H1 (cell line): ENCODE data around the gene ADNP2. TPM values are rescaled to one million over a fixed set of nuclear protein-coding genes. Genes with fewer than 3 reads are reported as not detected.

Source experiments
- CBX5 ChIP-seq: fragments of 300-800, 300-1000 bp; sonication (generic); IDR thresholded peaks from 2 replicates; pipeline ENCODE4 v1.7.1; 2016; ENCODE audit warnings: antibody characterized with exemption, low read length, low read depth
- CREB1 ChIP-seq: IDR thresholded peaks from 2 replicates; pipeline ENCODE4 v1.6.1; 2012; ENCODE audit warnings: inconsistent platforms
- EZH2 ChIP-seq: fragments of 200-600 bp; sonication (generic); IDR thresholded peaks from 2 replicates; pipeline ENCODE4 v1.7.1; 2012; ENCODE audit warnings: low read depth, mild to moderate bottlenecking, moderate library complexity, low read length, inconsistent platforms; ENCODE audit not compliant: severe bottlenecking
- FOSL1 ChIP-seq: IDR thresholded peaks from 2 replicates; pipeline ENCODE4 v1.6.1; 2011; ENCODE audit warnings: mild to moderate bottlenecking, low read depth, low read length, moderate library complexity; ENCODE audit not compliant: insufficient read depth
- MAFK ChIP-seq: IDR thresholded peaks from 2 replicates; pipeline ENCODE4 v1.6.1; 2012; ENCODE audit warnings: low read depth, mild to moderate bottlenecking, improper control_type of control experiment, low read length
- polyA plus RNA-seq, 7 experiments: library from polyadenylated mRNA; depleted of rRNA in 3 of 7; stranded (reverse) in 5 of 7; unstranded in 2 of 7; fragments of >200 nt in 5 of 7; fragments of 200-250 nt in 2 of 7; gene quantifications; 1 replicate in 5 of 7; 2 replicates in 1 of 7; 4 replicates in 1 of 7; pipeline versions ENCODE4 v1.2.1 to v1.2.3, GENCODE V29; 2011 to 2013; ENCODE audit warnings: missing spikeins in 2 of 7, mixed read lengths in 2 of 7
- total RNA-seq: library from RNA; stranded (reverse); fragmentation: NEBNext Ultra II Directional; extraction: Animal tissue kit (Norgen Biotek cat#: 25700); gene quantifications from 2 replicates; pipeline ENCODE4 v1.2.1, GENCODE V29; 2021
- TF ChIP-seq, protein P1 (sequence below): fragments of 300-600 bp; sonication (generic); IDR thresholded peaks from 2 replicates; pipeline ENCODE4 v1.7.1; 2012; ENCODE audit warnings: low read length, moderate library complexity, mild to moderate bottlenecking, inconsistent platforms; ENCODE audit not compliant: insufficient replicate concordance

Gene ADNP2
- total and polyA plus RNA-seq, 2 of the 8 experiments (the other 6 are each of a cell fraction or from before 2014, with no cell fraction given): 25.1 to 61.6 TPM

GRCh38 chr18:80088036-80088435 lies 21.0 kb upstream of the ADNP2 start (continued):
- TF ChIP-seq, protein P1, sequence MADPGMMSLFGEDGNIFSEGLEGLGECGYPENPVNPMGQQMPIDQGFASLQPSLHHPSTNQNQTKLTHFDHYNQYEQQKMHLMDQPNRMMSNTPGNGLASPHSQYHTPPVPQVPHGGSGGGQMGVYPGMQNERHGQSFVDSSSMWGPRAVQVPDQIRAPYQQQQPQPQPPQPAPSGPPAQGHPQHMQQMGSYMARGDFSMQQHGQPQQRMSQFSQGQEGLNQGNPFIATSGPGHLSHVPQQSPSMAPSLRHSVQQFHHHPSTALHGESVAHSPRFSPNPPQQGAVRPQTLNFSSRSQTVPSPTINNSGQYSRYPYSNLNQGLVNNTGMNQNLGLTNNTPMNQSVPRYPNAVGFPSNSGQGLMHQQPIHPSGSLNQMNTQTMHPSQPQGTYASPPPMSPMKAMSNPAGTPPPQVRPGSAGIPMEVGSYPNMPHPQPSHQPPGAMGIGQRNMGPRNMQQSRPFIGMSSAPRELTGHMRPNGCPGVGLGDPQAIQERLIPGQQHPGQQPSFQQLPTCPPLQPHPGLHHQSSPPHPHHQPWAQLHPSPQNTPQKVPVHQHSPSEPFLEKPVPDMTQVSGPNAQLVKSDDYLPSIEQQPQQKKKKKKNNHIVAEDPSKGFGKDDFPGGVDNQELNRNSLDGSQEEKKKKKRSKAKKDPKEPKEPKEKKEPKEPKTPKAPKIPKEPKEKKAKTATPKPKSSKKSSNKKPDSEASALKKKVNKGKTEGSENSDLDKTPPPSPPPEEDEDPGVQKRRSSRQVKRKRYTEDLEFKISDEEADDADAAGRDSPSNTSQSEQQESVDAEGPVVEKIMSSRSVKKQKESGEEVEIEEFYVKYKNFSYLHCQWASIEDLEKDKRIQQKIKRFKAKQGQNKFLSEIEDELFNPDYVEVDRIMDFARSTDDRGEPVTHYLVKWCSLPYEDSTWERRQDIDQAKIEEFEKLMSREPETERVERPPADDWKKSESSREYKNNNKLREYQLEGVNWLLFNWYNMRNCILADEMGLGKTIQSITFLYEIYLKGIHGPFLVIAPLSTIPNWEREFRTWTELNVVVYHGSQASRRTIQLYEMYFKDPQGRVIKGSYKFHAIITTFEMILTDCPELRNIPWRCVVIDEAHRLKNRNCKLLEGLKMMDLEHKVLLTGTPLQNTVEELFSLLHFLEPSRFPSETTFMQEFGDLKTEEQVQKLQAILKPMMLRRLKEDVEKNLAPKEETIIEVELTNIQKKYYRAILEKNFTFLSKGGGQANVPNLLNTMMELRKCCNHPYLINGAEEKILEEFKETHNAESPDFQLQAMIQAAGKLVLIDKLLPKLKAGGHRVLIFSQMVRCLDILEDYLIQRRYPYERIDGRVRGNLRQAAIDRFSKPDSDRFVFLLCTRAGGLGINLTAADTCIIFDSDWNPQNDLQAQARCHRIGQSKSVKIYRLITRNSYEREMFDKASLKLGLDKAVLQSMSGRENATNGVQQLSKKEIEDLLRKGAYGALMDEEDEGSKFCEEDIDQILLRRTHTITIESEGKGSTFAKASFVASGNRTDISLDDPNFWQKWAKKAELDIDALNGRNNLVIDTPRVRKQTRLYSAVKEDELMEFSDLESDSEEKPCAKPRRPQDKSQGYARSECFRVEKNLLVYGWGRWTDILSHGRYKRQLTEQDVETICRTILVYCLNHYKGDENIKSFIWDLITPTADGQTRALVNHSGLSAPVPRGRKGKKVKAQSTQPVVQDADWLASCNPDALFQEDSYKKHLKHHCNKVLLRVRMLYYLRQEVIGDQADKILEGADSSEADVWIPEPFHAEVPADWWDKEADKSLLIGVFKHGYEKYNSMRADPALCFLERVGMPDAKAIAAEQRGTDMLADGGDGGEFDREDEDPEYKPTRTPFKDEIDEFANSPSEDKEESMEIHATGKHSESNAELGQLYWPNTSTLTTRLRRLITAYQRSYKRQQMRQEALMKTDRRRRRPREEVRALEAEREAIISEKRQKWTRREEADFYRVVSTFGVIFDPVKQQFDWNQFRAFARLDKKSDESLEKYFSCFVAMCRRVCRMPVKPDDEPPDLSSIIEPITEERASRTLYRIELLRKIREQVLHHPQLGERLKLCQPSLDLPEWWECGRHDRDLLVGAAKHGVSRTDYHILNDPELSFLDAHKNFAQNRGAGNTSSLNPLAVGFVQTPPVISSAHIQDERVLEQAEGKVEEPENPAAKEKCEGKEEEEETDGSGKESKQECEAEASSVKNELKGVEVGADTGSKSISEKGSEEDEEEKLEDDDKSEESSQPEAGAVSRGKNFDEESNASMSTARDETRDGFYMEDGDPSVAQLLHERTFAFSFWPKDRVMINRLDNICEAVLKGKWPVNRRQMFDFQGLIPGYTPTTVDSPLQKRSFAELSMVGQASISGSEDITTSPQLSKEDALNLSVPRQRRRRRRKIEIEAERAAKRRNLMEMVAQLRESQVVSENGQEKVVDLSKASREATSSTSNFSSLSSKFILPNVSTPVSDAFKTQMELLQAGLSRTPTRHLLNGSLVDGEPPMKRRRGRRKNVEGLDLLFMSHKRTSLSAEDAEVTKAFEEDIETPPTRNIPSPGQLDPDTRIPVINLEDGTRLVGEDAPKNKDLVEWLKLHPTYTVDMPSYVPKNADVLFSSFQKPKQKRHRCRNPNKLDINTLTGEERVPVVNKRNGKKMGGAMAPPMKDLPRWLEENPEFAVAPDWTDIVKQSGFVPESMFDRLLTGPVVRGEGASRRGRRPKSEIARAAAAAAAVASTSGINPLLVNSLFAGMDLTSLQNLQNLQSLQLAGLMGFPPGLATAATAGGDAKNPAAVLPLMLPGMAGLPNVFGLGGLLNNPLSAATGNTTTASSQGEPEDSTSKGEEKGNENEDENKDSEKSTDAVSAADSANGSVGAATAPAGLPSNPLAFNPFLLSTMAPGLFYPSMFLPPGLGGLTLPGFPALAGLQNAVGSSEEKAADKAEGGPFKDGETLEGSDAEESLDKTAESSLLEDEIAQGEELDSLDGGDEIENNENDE: no peak
- TF ChIP-seq MAFK (no peak), FOSL1 (no peak), CBX5 (no peak), CREB1 (no peak), EZH2 (no peak)
